ENCODE data around the gene MYBPC2.
"Not testable (repeated sequence)": the region's sequence is repeated elsewhere in the genome, so short reads cannot be mapped to it uniquely, and the experiment has no call there.

Gene MYBPC2

DNA sequence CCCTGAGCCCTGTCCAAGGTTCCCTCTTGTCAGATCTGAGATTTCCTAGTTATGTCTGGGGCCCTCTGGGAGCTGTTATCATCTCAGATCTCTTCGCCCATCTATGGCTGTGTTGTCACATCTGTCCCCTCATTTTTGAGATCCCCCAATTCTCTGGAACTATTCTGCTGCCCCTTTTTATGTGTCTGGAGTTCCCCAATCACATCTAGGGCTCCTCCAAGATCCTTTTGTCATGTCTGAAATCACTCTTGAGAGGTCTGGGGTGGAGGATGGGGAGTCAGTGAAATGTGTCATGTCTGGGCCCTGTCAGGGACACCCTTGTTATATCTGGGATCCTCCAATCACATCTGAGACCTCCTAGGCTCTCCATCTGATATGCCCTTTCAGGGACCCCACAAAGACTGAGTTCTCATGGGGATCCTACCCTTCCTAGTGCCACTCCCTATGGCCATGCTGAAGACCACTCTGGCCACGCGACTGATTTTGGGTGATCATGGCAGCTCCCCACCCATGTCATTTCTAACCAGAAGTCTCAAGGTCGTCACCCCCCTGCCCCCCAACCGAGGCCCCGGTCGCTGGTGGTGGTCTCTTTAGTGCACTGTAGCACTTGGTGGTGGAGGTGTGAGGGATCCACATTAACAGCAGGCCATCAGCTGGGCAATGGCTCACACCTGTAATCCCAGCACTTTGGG, 3.8 kb upstream of the MYBPC2 start:
- no peak for DNase-seq (ENCODE audit: low read depth)

DNA sequence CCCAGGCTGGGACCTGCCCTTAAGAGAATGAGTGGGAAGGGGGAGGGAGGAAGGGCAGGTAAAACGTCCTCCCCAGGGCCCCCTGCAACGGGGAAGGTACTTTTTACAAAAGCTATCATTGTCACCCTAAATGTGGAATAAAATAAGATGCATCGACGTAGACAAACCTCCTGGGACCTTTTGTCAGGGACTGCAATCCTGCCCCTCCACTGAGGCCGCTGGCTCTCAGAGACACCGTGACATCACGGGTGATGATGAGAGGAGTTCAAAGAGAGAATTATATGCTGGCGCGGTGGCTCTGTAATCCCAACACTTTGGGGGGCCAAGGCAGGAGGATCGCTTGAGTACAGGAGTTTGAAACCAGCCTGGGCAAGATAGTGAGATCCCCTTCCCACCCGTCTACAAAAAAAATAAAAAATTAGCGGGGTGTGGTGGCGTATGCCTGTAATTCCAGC, 1.8 kb upstream of the MYBPC2 start:
- no peak for DNase-seq (ENCODE audit: low read depth)

DNA sequence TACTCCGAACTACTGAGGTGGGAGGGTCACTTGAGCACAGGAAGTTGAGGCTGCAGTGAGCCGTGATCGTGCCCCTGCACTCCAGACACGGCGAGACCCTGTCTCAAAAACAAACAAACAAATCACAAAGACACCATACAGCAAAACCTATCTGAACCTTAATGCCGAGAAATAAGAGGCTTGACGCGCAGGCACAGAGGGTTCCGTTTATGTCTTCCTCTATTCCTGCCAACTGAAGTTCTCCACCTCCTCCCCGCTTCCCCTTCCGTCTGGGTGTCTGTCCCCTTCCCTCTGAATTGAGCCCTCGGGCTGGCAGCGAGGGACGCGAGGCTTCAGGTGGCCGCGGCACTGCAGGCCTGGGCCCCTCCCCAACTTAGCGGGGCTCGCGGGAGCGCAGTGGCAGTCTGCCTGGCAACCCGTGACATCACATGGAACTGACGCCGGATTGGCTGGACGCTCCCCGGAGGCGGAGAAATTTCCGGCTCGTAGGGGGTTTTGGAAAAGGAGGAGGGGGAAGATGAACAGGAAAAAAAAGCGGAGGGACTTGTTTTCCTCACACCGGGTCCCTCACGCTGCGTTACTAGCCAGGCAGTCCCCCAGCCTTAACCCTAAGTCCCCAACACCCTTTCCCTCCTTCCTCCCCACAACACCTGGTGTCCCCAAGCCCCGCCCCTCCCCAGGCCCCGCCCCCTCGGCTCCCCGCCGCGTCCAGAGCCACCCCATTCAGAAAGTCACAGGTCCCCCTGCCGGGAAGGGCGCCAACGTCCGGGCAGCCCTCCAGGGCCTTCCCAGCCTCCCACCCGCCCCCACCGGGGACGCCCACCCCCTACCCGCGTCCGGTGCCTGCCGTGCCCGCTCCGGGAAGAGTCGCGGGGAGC, 1.1 kb upstream of the MYBPC2 start:
- DNase-seq (ENCODE audit: low read depth): peak; percentile 45

DNA sequence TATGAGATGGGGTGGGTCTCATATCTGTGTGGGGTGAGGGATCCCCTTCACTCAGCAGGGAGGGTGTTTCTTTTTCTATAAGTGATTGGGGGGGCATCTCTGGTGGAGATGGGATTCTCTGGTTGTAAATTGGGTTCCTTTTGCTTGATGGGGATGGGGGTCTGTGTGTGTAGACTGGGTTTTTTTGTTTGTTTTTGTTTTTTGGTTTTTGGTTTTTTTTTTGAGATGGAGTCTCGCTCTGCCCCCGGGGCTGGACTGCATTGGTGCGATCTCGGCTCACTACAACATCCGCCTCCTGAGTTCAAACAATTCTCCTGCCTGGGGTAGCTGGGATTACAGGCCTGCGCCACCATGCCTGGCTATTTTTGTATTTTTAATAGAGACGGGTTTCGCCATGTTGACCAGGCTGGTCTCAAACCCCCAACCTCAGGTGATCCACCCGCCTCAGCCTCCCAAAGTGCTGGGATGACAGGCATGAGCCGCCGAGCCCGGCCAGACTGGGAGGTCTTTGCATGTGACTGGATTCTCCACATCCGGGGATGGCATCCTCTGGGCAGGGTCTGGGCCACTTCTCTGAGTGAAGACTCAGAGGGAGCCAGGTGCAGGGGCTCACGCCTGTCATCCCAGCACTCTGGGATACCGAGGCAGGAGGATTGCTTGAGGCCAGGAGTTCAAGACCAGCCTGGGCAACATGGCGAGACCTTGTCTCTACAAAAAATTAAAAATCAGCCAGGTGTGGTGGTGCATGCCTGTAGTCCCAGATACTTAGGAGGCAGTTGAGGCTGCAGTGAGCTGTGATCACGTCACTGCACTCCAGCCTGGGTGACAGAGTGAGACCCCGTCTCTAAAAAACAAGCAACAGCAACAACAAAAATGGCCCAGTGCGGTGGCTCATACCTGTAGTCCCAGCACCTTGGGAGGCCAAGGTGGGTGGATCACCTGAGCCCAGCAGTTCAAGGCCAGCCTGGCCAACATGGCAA, 799 bp downstream of the MYBPC2 start:
- no peak for DNase-seq (ENCODE audit: low read depth)

DNA sequence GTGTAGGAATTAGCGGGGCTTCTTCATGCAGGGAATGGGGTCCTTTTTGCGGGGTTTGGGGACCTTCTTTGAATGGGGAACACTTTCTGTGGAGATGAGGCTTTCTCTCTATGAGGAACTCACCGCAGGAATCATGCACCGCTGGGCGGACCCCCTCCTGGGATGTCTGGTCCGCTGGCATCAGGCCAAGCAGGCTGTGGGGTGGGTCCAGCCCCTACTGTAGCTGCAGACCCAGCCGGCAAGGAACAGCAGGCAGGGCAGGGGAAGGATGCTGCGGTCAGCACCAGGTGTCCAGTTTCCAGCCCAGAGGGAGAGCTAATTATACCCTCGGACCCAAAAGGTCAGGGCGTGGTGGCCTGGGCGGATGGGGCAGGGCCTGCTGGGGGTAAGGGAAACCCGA, 1.8 kb downstream of the MYBPC2 start:
- no peak for DNase-seq (ENCODE audit: low read depth)

DNA sequence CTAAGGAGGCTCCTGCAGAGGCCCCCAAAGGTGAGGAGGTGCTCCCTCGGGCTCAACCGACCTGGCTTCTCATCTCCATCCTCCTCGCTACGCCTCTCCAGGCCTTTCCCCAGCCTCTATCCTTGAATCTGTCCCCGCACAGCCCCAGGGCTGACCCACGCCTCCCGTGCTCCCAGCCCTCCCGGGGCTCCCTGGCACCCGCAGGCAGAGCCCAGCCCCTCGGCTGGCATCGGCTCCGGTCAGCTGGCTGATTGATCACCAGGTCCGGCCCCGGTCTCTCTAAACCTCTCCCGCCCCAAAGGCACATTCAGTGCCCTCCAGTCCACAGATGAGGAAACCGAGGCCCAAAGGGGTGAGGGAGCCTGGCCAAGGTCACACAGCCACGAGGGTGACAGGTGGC, 2.5 kb downstream of the MYBPC2 start:
- DNase-seq (ENCODE audit: low read depth): no peak

DNA sequence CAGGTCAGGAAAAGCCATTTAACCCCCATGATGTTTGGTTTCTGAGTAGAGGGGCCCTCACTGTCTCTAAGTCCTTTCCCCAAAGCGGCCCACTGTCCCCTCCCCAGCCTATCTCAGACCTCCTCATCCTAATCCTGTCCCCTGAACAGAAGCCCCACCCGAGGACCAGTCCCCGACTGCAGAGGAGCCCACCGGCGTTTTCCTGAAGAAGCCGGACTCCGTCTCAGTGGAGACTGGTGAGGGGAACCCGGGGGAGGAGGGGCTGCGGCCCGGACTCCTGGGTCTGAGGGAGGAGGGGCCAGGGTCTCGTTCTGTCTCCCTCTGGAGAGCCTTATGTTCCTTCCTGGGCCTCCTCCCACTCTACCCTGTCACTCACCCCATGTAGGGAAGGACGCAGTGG, 2.9 kb downstream of the MYBPC2 start:
- DNase-seq (ENCODE audit: low read depth): no peak

DNA sequence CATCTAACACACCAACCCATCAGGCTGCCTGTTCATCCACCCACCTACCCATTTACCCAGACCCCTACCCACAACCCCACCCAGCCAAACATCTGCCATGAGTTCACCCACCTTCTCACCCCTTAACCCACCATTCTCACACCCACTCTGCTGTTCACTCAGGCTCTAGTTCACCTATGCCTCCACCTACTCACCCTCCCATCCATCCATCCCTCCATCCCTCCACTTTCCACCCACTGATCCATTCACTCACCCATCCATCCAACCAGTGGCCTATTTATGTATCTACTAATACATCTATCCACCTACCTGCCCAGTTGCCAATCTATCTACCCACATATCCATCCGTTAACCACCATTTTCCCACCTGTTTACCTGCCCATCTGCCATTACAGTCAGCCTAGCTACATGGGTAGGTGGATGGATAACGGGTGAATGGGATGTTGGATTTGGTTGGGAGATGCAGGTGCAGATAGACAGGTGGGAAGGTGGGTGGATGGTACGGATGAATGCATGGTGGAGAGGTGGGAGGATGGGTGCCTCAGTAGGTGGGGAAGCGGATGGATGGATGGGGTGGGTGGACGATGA, 5.3 kb downstream of the MYBPC2 start:
- no peak for DNase-seq (ENCODE audit: low read depth)

DNA sequence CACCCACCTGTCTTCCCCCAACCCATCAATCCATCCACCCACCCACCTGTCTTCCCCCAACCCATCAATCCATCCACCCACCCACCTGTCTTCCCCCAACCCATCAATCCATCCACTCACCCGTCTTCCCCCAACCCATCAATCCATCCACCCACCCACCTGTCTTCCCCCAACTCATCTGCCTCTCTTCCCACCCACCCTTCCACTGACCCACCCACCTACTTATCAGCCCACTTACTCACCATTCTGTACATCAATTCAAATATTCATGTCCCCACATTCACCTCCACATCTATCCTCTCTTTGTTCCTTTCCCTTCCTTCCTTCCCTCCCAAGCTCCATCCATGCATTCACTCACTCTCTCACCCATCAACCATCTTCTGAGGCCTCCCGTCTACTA, 6.4 kb downstream of the MYBPC2 start:
- not testable (repeated sequence) for DNase-seq (ENCODE audit: low read depth)

DNA sequence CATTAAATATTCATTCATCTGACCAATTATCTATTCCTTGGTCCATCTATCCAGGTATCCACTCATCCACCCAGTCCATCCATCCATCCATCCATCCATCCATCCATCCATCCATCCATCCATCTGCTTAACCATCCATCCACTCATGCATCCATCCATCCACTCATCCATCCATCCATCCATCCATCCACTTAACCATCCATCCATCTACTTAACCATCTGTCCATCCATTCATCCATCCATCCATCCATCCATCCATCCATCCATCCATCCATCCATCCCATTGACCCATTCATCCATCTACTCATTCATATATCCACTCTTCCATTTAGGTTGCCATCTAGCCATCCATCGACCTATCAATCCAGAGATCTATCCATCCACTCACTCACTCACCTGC, 11.4 kb downstream of the MYBPC2 start:
- no peak for DNase-seq (ENCODE audit: low read depth)

DNA sequence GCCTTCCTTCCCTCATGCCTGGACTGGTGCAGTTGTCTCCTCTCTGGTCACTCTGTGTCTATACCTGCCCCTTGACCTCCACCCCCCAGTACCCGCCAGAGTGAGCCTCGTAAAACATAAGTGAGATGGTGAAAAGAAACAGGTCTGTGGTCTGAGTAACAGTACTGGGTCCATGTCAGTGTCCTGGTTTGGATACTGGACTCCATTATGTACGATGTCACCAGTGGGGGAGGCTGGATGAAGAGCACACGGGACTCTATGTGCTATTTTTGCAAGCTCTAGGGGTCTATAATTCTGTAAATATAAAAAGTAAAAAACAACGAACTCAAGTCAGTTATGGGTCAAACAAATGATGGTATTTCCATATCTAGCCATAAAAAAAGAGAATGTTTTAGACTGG, 14.4 kb downstream of the MYBPC2 start:
- DNase-seq (ENCODE audit: low read depth): no peak

DNA sequence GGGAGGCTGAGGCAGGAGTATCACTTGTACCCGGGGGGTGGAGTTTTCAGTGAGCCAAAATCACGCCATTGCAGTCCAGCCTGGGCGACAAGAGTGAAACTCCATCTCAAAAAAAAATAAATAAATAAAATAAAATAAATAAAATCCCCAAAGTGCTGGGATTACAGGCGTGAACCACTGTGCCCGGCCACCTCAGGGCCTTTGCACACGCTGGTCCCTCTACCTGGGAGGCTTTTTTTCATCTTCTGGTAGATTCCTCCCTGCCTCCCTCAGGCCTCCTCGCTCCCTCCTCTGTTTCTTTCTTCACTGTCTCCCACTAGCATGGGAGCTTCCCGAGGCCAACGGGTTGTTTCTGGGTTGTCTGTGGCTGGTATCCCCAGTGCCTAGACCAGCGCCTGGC, 15.1 kb downstream of the MYBPC2 start:
- no peak for DNase-seq (ENCODE audit: low read depth)

DNA sequence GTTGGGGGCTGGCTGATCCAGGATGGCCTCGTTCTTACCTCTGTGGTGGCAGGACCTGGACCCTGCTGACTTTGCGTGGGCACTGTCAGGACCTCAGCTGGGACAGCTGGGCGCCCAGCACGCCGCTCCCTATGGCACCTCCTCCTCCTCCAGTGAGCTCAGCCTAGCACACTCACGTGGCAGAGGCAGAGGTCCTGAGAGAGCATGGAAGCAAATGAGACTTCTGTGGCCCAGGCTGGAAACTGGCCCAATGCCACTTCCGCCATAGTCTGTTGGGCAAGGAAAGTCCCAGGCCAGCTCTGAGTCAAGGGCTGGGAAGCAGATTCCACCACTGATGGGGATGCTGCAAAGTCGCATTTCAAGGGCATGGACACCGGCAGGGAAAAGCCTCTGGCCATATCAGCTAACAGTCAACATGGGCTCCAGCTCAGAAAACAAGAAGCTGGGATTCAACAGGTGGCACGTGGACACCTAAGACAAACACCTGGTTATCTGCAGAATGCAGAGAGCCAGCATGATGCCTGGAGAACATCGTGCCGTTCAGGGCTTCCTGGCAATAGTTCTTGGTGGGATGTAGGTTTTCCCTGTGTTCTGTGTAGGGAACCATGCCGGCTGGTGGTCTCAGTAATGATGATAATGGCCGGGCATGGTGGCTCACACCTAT, 16.7 kb downstream of the MYBPC2 start:
- DNase-seq (ENCODE audit: low read depth): no peak

DNA sequence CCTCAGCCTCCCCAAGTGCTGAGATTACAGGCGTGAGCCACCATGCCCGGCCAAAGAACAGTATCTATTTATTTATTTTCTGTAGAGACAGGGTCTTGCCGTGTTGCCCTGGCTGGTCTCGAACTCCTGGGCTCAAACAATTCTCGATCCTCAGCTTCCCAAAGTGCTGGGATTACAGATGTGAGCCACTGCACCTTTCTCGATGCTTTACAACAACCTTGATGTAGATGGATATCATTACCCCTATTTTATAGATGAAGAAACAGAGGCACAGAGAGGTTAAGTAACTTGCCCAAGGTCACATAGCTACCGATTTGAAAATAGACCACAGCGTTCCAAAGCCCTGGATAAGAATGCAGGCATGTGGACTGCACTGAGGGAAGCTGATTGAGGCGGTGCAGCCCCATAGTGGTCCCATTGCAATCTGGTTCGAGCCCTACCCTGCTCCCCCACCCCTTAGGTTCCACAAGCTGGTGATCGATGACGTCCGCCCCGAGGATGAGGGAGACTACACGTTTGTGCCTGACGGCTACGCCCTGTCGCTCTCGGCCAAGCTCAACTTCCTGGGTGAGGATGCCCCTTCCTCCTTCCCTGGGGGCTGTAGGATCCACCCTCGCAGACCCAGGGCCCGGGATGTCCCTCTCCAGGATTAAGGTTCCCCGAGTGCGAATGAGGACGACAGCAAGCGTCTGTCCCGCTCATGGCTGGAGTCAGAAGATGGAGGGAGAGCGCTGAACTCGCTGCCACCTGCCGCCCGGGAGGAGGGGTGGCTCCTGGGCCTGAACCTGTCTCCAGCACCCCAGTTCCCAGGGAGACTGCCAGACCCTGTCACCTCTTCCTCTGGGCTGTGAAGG, 17.9 kb downstream of the MYBPC2 start:
- DNase-seq (ENCODE audit: low read depth): no peak

DNA sequence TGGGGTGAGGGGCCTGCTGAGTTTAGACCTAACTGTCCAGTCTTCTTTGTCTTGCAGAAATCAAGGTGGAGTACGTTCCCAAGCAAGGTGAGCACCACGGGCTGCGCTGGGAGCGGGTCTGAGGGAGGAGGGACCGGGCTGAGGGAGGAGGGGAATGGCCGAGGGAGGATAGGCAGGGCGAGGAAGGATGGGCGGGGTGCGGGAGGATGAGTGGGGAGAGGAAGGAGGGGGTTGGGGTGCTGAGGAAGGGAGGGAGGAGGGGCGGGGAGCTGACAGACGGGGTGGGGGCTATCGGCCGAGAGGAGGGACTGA, 18.5 kb downstream of the MYBPC2 start:
- DNase-seq (ENCODE audit: low read depth): no peak

DNA sequence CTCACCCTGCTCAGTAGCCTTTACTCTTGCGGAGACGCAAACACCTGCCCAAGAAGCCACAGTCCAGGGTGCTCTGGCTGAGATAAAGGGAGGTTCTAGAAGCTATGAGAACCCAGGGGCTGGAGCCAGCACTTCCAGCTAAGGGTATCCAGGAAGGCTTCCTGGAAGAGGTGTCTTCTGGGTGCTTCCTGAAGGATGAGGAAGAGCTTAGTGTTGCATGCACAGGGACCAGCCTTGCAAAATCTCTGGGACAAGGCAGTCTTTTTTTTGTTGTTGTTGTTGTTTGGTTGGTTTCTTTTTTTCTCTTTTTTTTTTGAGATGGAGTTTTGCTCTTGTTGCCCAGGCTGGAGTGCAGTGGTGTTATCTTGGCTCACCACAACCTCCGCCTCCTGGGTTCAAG, 20.6 kb downstream of the MYBPC2 start:
- DNase-seq (ENCODE audit: low read depth): no peak

DNA sequence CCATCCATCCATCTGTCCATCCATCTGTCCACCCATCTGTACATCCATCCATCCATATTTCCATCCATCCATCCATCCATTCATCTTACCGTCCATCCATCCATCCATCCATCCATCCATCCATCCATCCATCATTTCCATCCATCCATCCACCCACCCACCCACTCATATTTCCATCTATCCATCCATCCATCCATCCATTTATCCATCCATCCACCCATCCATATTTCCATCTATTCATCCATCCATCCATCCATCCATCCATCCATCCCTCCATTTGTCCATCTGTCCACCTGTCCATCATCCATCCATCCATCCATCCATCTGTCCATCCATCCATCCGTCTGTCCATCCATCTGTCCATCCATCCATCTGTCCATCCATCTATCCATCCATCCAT, 23.3 kb downstream of the MYBPC2 start:
- DNase-seq (ENCODE audit: low read depth): no peak

DNA sequence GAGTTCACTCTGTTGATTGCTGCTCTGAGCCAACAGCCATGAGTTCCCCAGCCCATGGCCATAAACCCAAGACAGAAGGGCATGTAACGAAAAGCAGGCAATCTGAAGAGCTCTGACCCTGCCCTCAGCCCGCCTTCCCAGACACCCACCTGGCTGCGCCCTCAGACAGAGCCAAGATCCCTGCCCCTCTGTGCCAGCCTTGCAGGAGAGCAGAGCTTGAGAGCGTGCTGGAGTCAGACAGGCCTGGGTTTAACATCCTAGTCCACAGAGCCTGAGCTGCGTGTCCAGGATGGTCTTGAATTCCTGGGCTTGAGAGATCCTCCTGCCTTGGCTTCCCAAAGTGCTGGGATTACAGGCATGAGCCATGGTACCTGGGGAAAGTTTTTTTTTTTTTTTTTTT, 24.6 kb downstream of the MYBPC2 start:
- DNase-seq (ENCODE audit: low read depth): no peak

DNA sequence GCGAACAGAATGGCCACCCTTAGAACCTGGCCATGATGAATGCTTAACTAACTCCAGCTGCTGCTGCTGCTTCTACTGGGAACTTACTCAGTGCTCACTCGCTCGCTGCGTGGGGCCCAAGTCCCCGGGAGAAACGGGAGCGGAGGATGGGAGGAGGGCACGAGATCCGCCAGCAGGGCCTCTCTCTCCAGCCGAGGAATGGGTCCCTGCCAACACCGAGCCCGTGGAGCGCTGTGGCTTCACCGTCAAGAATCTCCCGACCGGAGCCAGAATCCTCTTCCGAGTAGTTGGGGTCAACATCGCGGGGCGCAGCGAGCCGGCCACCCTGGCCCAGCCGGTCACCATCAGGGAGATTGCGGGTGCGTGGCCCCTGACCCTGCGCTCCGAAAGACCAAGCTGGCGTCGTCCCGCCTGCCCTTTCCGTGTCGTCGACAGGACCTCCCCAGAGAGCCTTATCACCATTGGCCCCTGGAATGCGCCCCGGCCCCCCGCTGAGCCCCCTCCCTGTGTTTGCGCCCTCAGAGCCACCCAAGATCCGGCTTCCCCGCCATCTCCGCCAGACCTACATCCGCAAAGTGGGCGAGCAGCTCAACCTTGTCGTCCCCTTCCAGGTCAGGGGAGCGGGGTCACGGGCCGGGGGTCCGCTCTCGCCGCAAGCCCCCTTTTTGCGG, 25.8 kb downstream of the MYBPC2 start:
- DNase-seq (ENCODE audit: low read depth): no peak

DNA sequence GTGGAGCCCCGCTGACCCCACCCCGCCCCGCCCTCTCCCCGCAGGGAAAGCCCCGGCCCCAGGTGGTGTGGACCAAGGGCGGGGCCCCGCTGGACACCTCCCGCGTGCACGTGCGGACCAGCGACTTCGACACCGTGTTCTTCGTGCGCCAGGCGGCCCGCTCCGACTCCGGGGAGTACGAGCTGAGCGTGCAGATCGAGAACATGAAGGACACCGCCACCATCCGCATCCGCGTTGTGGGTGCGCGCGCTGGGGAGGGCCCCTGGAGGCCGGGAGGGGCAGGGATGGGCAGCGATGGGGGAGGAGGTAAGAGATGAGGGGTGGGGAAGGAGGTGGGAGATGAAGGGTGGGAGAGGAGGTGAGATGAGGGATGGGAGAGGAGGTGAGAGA, 26.4 kb downstream of the MYBPC2 start:
- no peak for DNase-seq (ENCODE audit: low read depth)

Measured in iris pigment epithelial cell (primary cell).